Right atrium auricular region (tissue), 2 donors: ENCODE results near the gene ETV4. TPM values are rescaled to one million over a fixed set of nuclear protein-coding genes. Genes with fewer than 3 reads are reported as not detected.

Experiments
- DNase-seq: peaks from one replicate; pipeline ENCODE4 v3.0.0-alpha.2; 2019; ENCODE audit warnings: low spot score
- H3K27ac ChIP-seq, 2 donors: fragments of 200-600 bp; sonication (generic); 1 replicate in 1 of 2; 2 replicates in 1 of 2; pipeline ENCODE4 v1.5.1; 2016 to 2019
- H3K27me3 ChIP-seq, 2 donors: fragments of 200-600 bp; sonication (generic); one replicate each; pipeline versions ENCODE4 v1.5.1 to v1.6.0; 2017 to 2019
- H3K36me3 ChIP-seq: fragments of 200-600 bp; sonication (generic); one replicate; pipeline ENCODE4 v1.5.1; 2016
- H3K4me1 ChIP-seq, 2 donors: fragments of 200-600 bp; sonication (generic); one replicate each; pipeline versions ENCODE4 v1.5.1 to v1.6.0; 2017 to 2019
- H3K4me3 ChIP-seq, 2 donors: fragments of 200-600 bp; sonication (generic); 1 replicate in 1 of 2; 2 replicates in 1 of 2; pipeline ENCODE4 v1.5.1; 2017 to 2019; ENCODE audit warnings: mild to moderate bottlenecking in 1 of 2, moderate library complexity in 1 of 2
- H3K9me3 ChIP-seq, 2 donors: fragments of 200-600 bp; sonication (generic); one replicate each; pipeline ENCODE4 v1.5.1; 2019
- total RNA-seq, 2 donors: library from RNA; depleted of rRNA; stranded (reverse); fragments of >200 nt; gene quantifications; one replicate each; pipeline ENCODE4 v1.1.0, GENCODE V29; 2016
- TF ChIP-seq, protein P1 (sequence below), 2 donors: fragments of 200-600 bp; sonication (generic); IDR thresholded peaks; one replicate each; pipeline ENCODE4 v1.5.1; 2019; ENCODE audit warnings: antibody characterized with exemption in 2 of 2

The ETV4 gene
- total RNA-seq: 1 to 10 TPM; 3.1 to 5.0 TPM

DNA sequence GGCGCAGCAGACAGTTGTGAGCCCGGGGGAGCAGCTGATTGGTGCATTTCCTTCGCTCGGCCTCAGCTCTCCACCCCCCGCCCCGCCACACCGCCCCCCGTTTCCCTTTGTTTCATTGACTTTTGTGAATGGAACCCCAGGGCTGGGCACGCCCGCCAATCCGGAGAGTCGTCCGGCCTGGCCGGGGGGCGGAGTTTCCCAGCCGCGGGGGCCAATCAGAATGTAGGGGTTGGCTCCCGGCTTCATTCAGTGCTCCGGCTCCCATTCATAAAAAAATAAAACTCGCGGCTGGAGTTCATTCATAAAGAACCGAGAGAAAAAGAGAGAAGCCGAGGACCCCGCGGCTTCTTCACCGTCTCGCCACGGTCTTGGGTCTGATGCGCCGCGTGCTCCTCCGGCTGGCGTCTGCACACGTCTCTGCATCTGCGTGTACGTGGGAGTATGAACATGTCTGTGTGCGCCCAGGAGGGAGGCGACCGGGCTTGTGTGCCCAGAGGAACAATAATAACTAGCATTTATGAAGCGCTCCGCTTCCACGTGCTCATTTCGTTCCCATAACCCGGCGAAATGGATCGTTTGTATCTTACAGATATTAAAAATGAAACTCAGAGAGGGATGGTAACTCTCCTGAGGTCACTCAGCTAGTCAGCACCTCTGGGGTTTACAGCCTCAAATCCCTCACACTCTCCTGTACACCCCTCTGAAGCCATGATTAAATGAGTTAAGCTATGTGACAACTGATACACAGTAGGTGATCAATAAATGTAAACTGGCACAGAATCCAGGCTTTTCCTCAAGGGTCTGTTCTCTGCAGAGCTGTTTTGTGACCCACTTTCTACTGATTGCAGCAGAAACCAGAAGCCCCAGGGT, at the start of gene ETV4:
Gene ETV4 (minus strand): TSS at position 22 of the 870 bp plus-strand sequence. CDS start 723 bp downstream, outside the sequence.
- Histone ChIP-seq H3K27ac (peak within 1 kb of the TSS in 1 of 2 donors; percentile 26), H3K36me3 (no peaks in the 10 kb centered on the region), H3K9me3 (no peaks in the 10 kb centered on the region), H3K4me3 (peak within 1 kb of the TSS; percentile 49 to 67), H3K4me1 (peaks cover 0 to 29% of the 10 kb centered on the region in 2 donors), H3K27me3 (no peaks in the 10 kb centered on the region)
- DNase-seq: peak; percentile 90
- TF ChIP-seq, protein P1, sequence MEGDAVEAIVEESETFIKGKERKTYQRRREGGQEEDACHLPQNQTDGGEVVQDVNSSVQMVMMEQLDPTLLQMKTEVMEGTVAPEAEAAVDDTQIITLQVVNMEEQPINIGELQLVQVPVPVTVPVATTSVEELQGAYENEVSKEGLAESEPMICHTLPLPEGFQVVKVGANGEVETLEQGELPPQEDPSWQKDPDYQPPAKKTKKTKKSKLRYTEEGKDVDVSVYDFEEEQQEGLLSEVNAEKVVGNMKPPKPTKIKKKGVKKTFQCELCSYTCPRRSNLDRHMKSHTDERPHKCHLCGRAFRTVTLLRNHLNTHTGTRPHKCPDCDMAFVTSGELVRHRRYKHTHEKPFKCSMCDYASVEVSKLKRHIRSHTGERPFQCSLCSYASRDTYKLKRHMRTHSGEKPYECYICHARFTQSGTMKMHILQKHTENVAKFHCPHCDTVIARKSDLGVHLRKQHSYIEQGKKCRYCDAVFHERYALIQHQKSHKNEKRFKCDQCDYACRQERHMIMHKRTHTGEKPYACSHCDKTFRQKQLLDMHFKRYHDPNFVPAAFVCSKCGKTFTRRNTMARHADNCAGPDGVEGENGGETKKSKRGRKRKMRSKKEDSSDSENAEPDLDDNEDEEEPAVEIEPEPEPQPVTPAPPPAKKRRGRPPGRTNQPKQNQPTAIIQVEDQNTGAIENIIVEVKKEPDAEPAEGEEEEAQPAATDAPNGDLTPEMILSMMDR (IDR thresholded peaks at IDR 0.05): no peak

DNA sequence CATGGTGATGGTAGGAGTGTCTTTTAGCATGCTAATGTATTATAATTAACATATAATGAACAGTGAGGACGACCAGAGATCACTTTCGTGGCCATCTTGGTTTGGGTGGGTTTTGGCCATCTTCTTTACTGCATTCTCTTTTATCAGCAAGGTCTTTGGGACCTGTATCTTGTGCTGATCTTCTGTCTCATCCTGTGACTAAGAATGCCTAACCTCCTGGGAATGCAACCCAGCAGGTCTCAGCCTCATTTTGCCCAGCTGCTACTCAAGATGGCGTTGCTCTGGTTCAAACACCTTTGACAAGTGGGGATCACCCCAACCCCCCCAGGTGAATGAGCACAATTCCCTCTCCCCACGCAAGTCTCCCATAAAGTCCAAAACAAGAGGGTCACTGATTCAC, 49.3 kb upstream of the ETV4 start:
- Histone ChIP-seq H3K4me3 (no peak overlapping the region), H3K4me1 (peaks cover 0 to 29% of the 10 kb centered on the region in 2 donors), H3K27me3 (no peaks in the 10 kb centered on the region), H3K36me3 (no peaks in the 10 kb centered on the region), H3K27ac (no peak overlapping the region), H3K9me3 (no peaks in the 10 kb centered on the region)
- no peak for DNase-seq
- TF ChIP-seq, protein P1 (IDR thresholded peaks at IDR 0.05): no peak

DNA sequence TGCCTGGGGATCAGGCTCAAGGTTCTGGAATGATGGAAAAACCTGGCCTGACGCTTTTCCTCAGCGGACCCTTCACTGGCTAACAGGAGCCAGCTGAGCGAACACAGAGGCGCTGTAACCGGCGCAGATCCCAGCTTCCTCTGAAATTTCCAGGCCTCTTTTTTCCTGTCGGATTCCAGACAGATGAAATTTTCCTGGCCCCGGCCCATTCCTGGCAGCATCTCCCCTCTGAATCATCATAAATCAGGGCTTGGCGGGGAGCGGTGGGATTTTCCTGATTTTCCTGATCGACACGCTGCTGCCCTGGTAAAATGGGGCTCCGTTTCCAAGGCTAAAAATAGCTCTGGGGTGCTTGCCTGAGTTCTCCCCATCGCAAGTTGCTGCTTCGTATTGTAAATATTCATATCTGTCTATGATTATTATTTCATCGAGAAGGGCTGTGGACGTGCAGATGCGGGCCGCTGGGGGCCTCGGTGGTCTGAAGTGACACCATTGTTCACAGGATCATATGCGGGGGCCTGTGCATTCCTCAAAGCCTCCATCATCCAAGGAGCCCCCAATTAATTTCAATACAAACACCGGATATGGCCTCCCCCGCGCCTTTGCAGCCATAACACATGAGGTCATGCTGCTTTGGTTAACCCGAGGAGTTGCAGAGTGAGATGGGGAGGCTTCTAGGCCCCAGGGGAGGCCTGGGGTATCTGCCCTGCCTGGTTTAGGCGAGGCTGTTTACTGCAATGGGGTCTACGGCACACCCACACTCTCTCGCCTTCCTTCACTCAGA, 45.8 kb upstream of the ETV4 start:
- peak overlapping the region in 1 of 2 donors; percentile 13 for H3K4me3 ChIP-seq
- H3K4me1 ChIP-seq: peaks cover 0 to 34% of the 10 kb centered on the region in 2 donors
- H3K27me3 ChIP-seq: no peaks in the 10 kb centered on the region
- H3K27ac ChIP-seq: peak overlapping the region; percentile 79 to 86
- DNase-seq: peak; percentile 90
- no peaks in the 10 kb centered on the region for H3K9me3 ChIP-seq
- no peaks in the 10 kb centered on the region for H3K36me3 ChIP-seq
- TF ChIP-seq, protein P1 (IDR thresholded peaks at IDR 0.05): peak in 1 of 2 donors; percentile 9

DNA sequence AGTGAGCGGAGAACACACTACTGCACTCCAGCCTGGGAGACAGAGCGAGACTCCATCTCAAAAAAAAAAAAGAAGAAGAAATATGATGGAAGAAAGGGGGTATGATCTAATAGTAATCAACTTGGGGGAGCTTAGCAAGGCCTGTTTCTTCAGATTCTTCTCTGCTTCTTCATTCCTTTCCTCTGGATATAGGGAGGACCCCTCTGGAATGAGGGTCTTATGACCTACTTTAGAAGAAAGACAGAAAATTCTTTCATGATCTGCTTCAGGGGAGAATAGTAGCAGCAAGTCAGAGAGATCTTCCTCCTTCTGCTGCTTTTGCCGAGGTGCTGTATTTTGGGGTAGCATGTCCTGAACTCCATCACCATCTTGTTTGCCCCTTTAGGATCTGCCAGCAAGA, 44.9 kb upstream of the ETV4 start:
- H3K4me3 ChIP-seq: no peak overlapping the region
- H3K27me3 ChIP-seq: no peaks in the 10 kb centered on the region
- no peaks in the 10 kb centered on the region for H3K36me3 ChIP-seq
- H3K4me1 ChIP-seq: peaks cover 0 to 34% of the 10 kb centered on the region in 2 donors
- H3K9me3 ChIP-seq: no peaks in the 10 kb centered on the region
- TF ChIP-seq, protein P1 (IDR thresholded peaks at IDR 0.05): no peak
- DNase-seq: no peak
- peak overlapping the region; percentile 79 to 86 for H3K27ac ChIP-seq

DNA sequence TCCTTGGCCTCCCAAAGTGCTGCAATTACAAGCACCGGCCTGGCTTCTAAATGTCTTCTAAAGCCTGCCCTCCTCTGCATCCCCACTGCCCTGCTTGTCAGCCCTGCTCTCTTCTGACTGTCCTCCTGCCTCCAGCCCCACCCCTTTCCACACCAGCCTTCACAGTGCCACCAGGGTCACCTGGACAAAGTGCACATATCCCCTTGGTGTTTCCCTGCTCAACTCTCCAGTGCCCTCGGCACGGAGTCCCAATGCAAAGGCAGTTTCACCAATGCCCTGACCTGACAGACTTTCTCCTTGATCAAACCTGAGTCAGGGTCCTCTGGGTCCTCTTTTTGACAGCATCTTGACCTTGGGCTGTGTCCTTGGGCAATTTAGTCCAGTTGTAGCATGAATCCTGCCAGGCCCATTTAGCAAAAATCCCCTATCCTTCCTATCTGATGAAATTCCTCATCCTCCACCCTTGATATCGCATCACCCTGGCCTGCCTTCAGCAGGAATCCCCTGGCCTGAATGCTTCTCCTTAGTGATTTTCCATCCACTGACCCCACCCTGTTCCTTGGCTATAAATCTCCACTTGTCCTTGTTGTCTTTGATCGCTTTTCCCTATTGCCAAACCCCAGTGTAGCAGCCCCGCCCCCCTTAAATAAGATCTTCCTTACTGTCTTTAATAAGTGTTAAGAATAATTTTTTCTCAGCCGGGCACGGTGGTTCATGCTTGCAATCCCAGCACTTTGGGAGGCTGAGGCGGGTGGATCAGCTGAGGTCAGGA, 42.7 kb upstream of the ETV4 start:
- Histone ChIP-seq H3K36me3 (no peaks in the 10 kb centered on the region), H3K4me1 (peaks cover 0 to 39% of the 10 kb centered on the region in 2 donors), H3K27me3 (no peaks in the 10 kb centered on the region), H3K4me3 (no peak overlapping the region), H3K27ac (peak overlapping the region; percentile 2 to 42), H3K9me3 (no peaks in the 10 kb centered on the region)
- TF ChIP-seq, protein P1 (IDR thresholded peaks at IDR 0.05): no peak
- DNase-seq: peak; percentile 67
